Suppressor macrophage treated with lipopolysaccharide for 1 hour (primary cell): ENCODE measurements around the gene NLRP8.
"Not testable (repeated sequence)": the region's sequence is repeated elsewhere in the genome, so short reads cannot be mapped to it uniquely, and the experiment has no call there.

Source experiments
- DNase-seq, 3 donors: peaks; one replicate each; pipeline ENCODE4 v3.0.0-alpha.2; 2020 to 2022

The NLRP8 gene

GRCh38 chr19:55947532-55947931, at the start of gene NLRP8:
TSS of gene NLRP8 (plus strand) at chr19:55947832.
- DNase-seq, result no peak

- no peak for DNase-seq
Observed at GRCh38 chr19:55898911-55899310, 48.7 kb upstream of the NLRP8 start.

GRCh38 chr19:55901369-55902079, 46.1 kb upstream of the NLRP8 start:
- no peak for DNase-seq

- no peak for DNase-seq
Observed at GRCh38 chr19:55902080-55902751, 45.4 kb upstream of the NLRP8 start.

GRCh38 chr19:55907286-55907685, 40.3 kb upstream of the NLRP8 start:
- DNase-seq, result no peak

GRCh38 chr19:55907746-55908145, 39.9 kb upstream of the NLRP8 start:
- DNase-seq, result no peak

GRCh38 chr19:55909801-55910200, 37.8 kb upstream of the NLRP8 start:
- no peak for DNase-seq

GRCh38 chr19:55912916-55913315, 34.7 kb upstream of the NLRP8 start:
- no peak for DNase-seq

- DNase-seq, result no peak
Observed at GRCh38 chr19:55913643-55914268, 33.9 kb upstream of the NLRP8 start.

GRCh38 chr19:55923556-55923955, 24.1 kb upstream of the NLRP8 start:
- DNase-seq, result no peak

GRCh38 chr19:55927991-55928390, 19.6 kb upstream of the NLRP8 start:
- no peak for DNase-seq

- not testable (repeated sequence) for DNase-seq
Observed at GRCh38 chr19:55929258-55929657, 18.4 kb upstream of the NLRP8 start.

- DNase-seq, result no peak
Observed at GRCh38 chr19:55930996-55931515, 16.6 kb upstream of the NLRP8 start.

GRCh38 chr19:55931936-55932386, 15.7 kb upstream of the NLRP8 start, which contains the start of gene NLRP13:
TSS of gene NLRP13 (minus strand) at chr19:55932336. CDS start at chr19:55932311, 25 bp downstream.
- DNase-seq, result no peak

- DNase-seq, result no peak
Observed at GRCh38 chr19:55935206-55935605, 12.4 kb upstream of the NLRP8 start.

- no peak for DNase-seq
Observed at GRCh38 chr19:55939206-55939605, 8.4 kb upstream of the NLRP8 start.

GRCh38 chr19:55940306-55940705, 7.3 kb upstream of the NLRP8 start:
- DNase-seq, result no peak

- not testable (repeated sequence) for DNase-seq
Observed at GRCh38 chr19:55950566-55950965, 2.9 kb downstream of the NLRP8 start.

GRCh38 chr19:55956431-55956830, 8.8 kb downstream of the NLRP8 start:
- DNase-seq, result no peak

- DNase-seq, result no peak
Observed at GRCh38 chr19:55958356-55958755, 10.7 kb downstream of the NLRP8 start.

- DNase-seq, result no peak
Observed at GRCh38 chr19:55959996-55960675, 12.5 kb downstream of the NLRP8 start.

- DNase-seq, result no peak
Observed at GRCh38 chr19:55962186-55962585, 14.6 kb downstream of the NLRP8 start.

- no peak for DNase-seq
Observed at GRCh38 chr19:55973982-55974381, 26.4 kb downstream of the NLRP8 start.
